H1 (cell line): ENCODE results near the gene RRAS2. TPM values are rescaled to one million over a fixed set of nuclear protein-coding genes. Genes with fewer than 3 reads are reported as not detected.

Experiments used
- CTCF ChIA-PET: fragments of 300-600 bp; sonication (Branson Sonifier 250); formaldehyde crosslinking; loops from one replicate; lab custom pipeline; 2021; ENCODE audit not compliant: partially characterized antibody; lab: Charles Lee
- POLR2A ChIA-PET: fragments of 300-600 bp; sonication (Branson Sonifier 250); formaldehyde crosslinking; loops from one replicate; lab custom pipeline; 2021; ENCODE audit warnings: inconsistent platforms; ENCODE audit not compliant: partially characterized antibody; lab: Charles Lee
- DNase-seq, 2 experiments: peaks; one replicate each; pipeline versions ENCODE4 v3.0.0 to v3.0.0-alpha.2; 2010 to 2022; ENCODE audit warnings: low spot score in 2 of 2, low read depth in 1 of 2, mixed read lengths in 1 of 2
- FAIRE-seq: peaks from 2 replicates; lab custom pipeline; 2011; peaks lifted over from hg19 to GRCh38; lab: Jason Lieb, UNC
- H2AFZ ChIP-seq: 2 replicates; pipeline ENCODE4 v1.8.1; 2012; ENCODE audit warnings: low read length, inconsistent platforms
- H2AK5ac ChIP-seq: 2 replicates; pipeline ENCODE4 v1.6.1; 2013; ENCODE audit warnings: low read depth, low read length
- H2BK120ac ChIP-seq: replicated peaks from 2 replicates; pipeline ENCODE3; 2013; ENCODE audit warnings: low read depth, low read length, inconsistent platforms
- H2BK12ac ChIP-seq: 2 replicates; pipeline ENCODE4 v1.6.1; 2013; ENCODE audit warnings: low read depth, low read length
- H2BK15ac ChIP-seq: 2 replicates; pipeline ENCODE4 v1.6.1; 2013; ENCODE audit warnings: low read length
- H2BK20ac ChIP-seq: 2 replicates; pipeline ENCODE4 v1.6.1; 2013; ENCODE audit warnings: low read length
- H2BK5ac ChIP-seq: 2 replicates; pipeline ENCODE4 v1.6.1; 2013; ENCODE audit warnings: low read depth, low read length
- H3K14ac ChIP-seq: 2 replicates; pipeline ENCODE4 v1.6.1; 2013; ENCODE audit warnings: inconsistent platforms; ENCODE audit not compliant: insufficient read length
- H3K18ac ChIP-seq: 2 replicates; pipeline ENCODE4 v1.6.1; 2013; ENCODE audit warnings: low read length; ENCODE audit errors: extremely low read depth
- H3K23ac ChIP-seq: 2 replicates; pipeline ENCODE4 v1.6.1; 2013; ENCODE audit warnings: inconsistent platforms; ENCODE audit not compliant: insufficient read length
- H3K23me2 ChIP-seq: 2 replicates; pipeline ENCODE4 v1.6.1; 2013; ENCODE audit warnings: low read depth, low read length
- H3K27ac ChIP-seq: 2 replicates; pipeline ENCODE4 v1.6.1; 2011; ENCODE audit warnings: low read depth, low read length, inconsistent platforms
- H3K27me3 ChIP-seq, 4 experiments: replicated peaks in 1 of 4; 1 replicate in 1 of 4; 2 replicates in 3 of 4; pipeline versions ENCODE4 v1.6.1 to v1.8.1; 2011 to 2013; ENCODE audit warnings: low read length in 3 of 4, mild to moderate bottlenecking in 3 of 4, inconsistent platforms in 2 of 4, mixed read lengths in 2 of 4, moderate library complexity in 1 of 4; ENCODE audit not compliant: control insufficient read depth in 3 of 4, insufficient read depth in 3 of 4; ENCODE audit errors: extremely low read depth in 1 of 4
- H3K36me3 ChIP-seq, 4 experiments: 2 replicates each; pipeline versions ENCODE4 v1.6.1 to v1.8.1; 2011 to 2013; ENCODE audit warnings: mild to moderate bottlenecking in 4 of 4, low read length in 3 of 4, moderate library complexity in 2 of 4, control low read depth in 1 of 4, inconsistent platforms in 1 of 4; ENCODE audit not compliant: insufficient read depth in 4 of 4, control insufficient read depth in 2 of 4
- H3K4ac ChIP-seq: replicated peaks from 2 replicates; pipeline ENCODE3; 2013; ENCODE audit warnings: low read length, low read depth, mixed read lengths, inconsistent platforms; ENCODE audit not compliant: insufficient read length
- H3K4me1 ChIP-seq, 4 experiments: replicated peaks in 1 of 4; 1 replicate in 1 of 4; 2 replicates in 3 of 4; pipeline versions ENCODE4 v1.6.1 to v1.8.1; 2011 to 2013; ENCODE audit warnings: low read length in 3 of 4, inconsistent platforms in 2 of 4, mixed read lengths in 1 of 4; ENCODE audit not compliant: insufficient read depth in 4 of 4, control insufficient read depth in 3 of 4
- H3K4me2 ChIP-seq, 2 experiments: 2 replicates each; pipeline versions ENCODE4 v1.6.1 to v1.8.1; 2011 to 2013; ENCODE audit warnings: low read depth in 2 of 2, low read length in 2 of 2, control low read depth in 1 of 2, inconsistent platforms in 1 of 2, mild to moderate bottlenecking in 1 of 2; ENCODE audit not compliant: insufficient read depth in 1 of 2
- H3K4me3 ChIP-seq, 4 experiments: fragments of 200-600, 300-600 bp in 1 of 4; sonication (generic), shearing (Covaris generic), sonication (Bioruptor Twin) in 1 of 4; 2 replicates each; pipeline versions ENCODE4 v1.5.1 to v1.8.1; 2011 to 2016; ENCODE audit warnings: low read length in 4 of 4, low read depth in 3 of 4, control low read depth in 2 of 4, inconsistent platforms in 2 of 4, mild to moderate bottlenecking in 2 of 4, mixed read lengths in 1 of 4, moderate library complexity in 1 of 4; ENCODE audit not compliant: insufficient read depth in 2 of 4; ENCODE audit errors: extremely low read depth in 1 of 4
- H3K56ac ChIP-seq: replicated peaks from 2 replicates; pipeline ENCODE3; 2013; ENCODE audit warnings: low read depth, mild to moderate bottlenecking, mixed read lengths, low read length, inconsistent platforms; ENCODE audit not compliant: insufficient read length
- H3K79me1 ChIP-seq: 2 replicates; pipeline ENCODE4 v1.6.1; 2013; ENCODE audit warnings: low read depth, low read length, control low read depth
- H3K79me2 ChIP-seq, 2 experiments: 2 replicates each; pipeline versions ENCODE4 v1.6.1 to v1.8.1; 2012 to 2013; ENCODE audit warnings: low read length in 2 of 2, mild to moderate bottlenecking in 2 of 2, inconsistent platforms in 1 of 2; ENCODE audit not compliant: insufficient read depth in 2 of 2, control insufficient read depth in 1 of 2
- H3K9ac ChIP-seq, 4 experiments: replicated peaks in 1 of 4; 1 replicate in 1 of 4; 2 replicates in 3 of 4; pipeline versions ENCODE4 v1.6.1 to v1.8.1; 2011 to 2013; ENCODE audit warnings: low read depth in 3 of 4, low read length in 3 of 4, control low read depth in 2 of 4, mild to moderate bottlenecking in 2 of 4, moderate library complexity in 2 of 4, inconsistent platforms in 1 of 4; ENCODE audit errors: extremely low read depth in 1 of 4
- H3K9me3 ChIP-seq, 2 experiments: 2 replicates each; pipeline versions ENCODE4 v1.6.1 to v1.8.1; 2012 to 2013; ENCODE audit warnings: mild to moderate bottlenecking in 2 of 2, moderate library complexity in 2 of 2, control low read depth in 1 of 2, inconsistent platforms in 1 of 2, low read depth in 1 of 2, low read length in 1 of 2, mixed read lengths in 1 of 2; ENCODE audit not compliant: insufficient read depth in 2 of 2
- H4K20me1 ChIP-seq, 2 experiments: replicated peaks in 1 of 2; 2 replicates each; pipeline versions ENCODE3 to v1.8.1; 2011 to 2013; ENCODE audit warnings: inconsistent platforms in 2 of 2, low read length in 2 of 2, mild to moderate bottlenecking in 1 of 2; ENCODE audit not compliant: insufficient read depth in 2 of 2, control insufficient read depth in 1 of 2
- H4K5ac ChIP-seq: 2 replicates; pipeline ENCODE4 v1.6.1; 2013; ENCODE audit warnings: low read length, low read depth, mixed read lengths, inconsistent platforms; ENCODE audit not compliant: insufficient read length
- H4K8ac ChIP-seq: 2 replicates; pipeline ENCODE4 v1.8.0; 2013; ENCODE audit warnings: mild to moderate bottlenecking, moderate library complexity, low read length, inconsistent platforms; ENCODE audit not compliant: insufficient read depth; ENCODE audit errors: extremely low read depth
- H4K91ac ChIP-seq: replicated peaks from 2 replicates; pipeline ENCODE3; 2013; ENCODE audit warnings: low read length, mixed read lengths, inconsistent platforms; ENCODE audit not compliant: insufficient read length
- NRF1 ChIP-seq: IDR thresholded peaks from 2 replicates; pipeline ENCODE4 v1.6.1; 2011; ENCODE audit warnings: mild to moderate bottlenecking, low read depth, low read length, improper control_type of control experiment
- SP1 ChIP-seq: IDR thresholded peaks from 2 replicates; pipeline ENCODE4 v1.6.1; 2011; ENCODE audit warnings: low read depth, low read length
- WGBS, 2 experiments: shearing (Covaris generic) in 1 of 2; methylation state at CpG; one replicate each; pipeline versions ENCODE4 v1.1.6 to v1.1.7; 2013 to 2015; ENCODE audit warnings: low lambda C conversion rate in 2 of 2, mixed read lengths in 2 of 2, inconsistent platforms in 1 of 2, low coverage in 1 of 2, missing lambda C conversion rate in 1 of 2; ENCODE audit not compliant: insufficient replicate concordance in 2 of 2, insufficient coverage in 1 of 2, insufficient read length in 1 of 2; ENCODE audit errors: extremely low coverage in 1 of 2, missing lambda C conversion rate in 1 of 2; 5-methylcytosine and 5-hydroxymethylcytosine counted together
- polyA plus RNA-seq, 7 experiments: library from polyadenylated mRNA; depleted of rRNA in 3 of 7; stranded (reverse) in 5 of 7; unstranded in 2 of 7; fragments of >200 nt in 5 of 7; fragments of 200-250 nt in 2 of 7; gene quantifications; 1 replicate in 5 of 7; 2 replicates in 1 of 7; 4 replicates in 1 of 7; pipeline versions ENCODE4 v1.2.1 to v1.2.3, GENCODE V29; 2011 to 2013; ENCODE audit warnings: missing spikeins in 2 of 7, mixed read lengths in 2 of 7
- total RNA-seq: library from RNA; stranded (reverse); fragmentation: NEBNext Ultra II Directional; extraction: Animal tissue kit (Norgen Biotek cat#: 25700); gene quantifications from 2 replicates; pipeline ENCODE4 v1.2.1, GENCODE V29; 2021

RRAS2 gene
- total and polyA plus RNA-seq, 2 of the 8 experiments (the other 6 are each of a cell fraction or from before 2014, with no cell fraction given): 72.3 to 234 TPM

- CTCF ChIA-PET: interaction anchor here (0.8 to 4.8 kb wide), 4 partner anchors 9 to 28 kb away, joined by 3 to 15 read pairs (median 10); no protein-coding TSS in a partner anchor
- FAIRE-seq: no peak
Observed at GRCh38 chr11:14390669-14391068, 31.7 kb upstream of the RRAS2 start.

More at GRCh38 chr11:14390669-14391068, 31.7 kb upstream of the RRAS2 start:
- no peak overlapping the region for H2BK120ac ChIP-seq
- H3K14ac ChIP-seq: no peak overlapping the region
- no peak overlapping the region for H3K56ac ChIP-seq
- no peak overlapping the region for H3K4me2 ChIP-seq
- no peak overlapping the region for H2BK20ac ChIP-seq
- no peak overlapping the region for H3K9ac ChIP-seq
- peaks cover 0 to 9% (median 3%) of the 10 kb centered on the region in 4 experiments; a peak in 2 of 7 replicates for H3K4me1 ChIP-seq
- no peak overlapping the region for H3K27ac ChIP-seq
- no peak overlapping the region for H3K4ac ChIP-seq
- no peaks in the 10 kb centered on the region for H3K79me2 ChIP-seq
- no peak overlapping the region for H4K8ac ChIP-seq
- no peak overlapping the region for H3K23ac ChIP-seq
- POLR2A ChIA-PET: no interaction called here
- H2BK12ac ChIP-seq: no peak overlapping the region
- H3K23me2 ChIP-seq: no peaks in the 10 kb centered on the region; the same call in 1 of the 2 replicates
- H2BK15ac ChIP-seq: no peak overlapping the region
- H3K79me1 ChIP-seq: no peaks in the 10 kb centered on the region
- H4K91ac ChIP-seq: no peak overlapping the region
- no peak overlapping the region for H2BK5ac ChIP-seq
- WGBS, 2 experiments: 85% methylated on average over 1 of the region's 1 CpG; no CpG with 5 or more reads in 1 of the 2 experiments
- H3K27me3 ChIP-seq: no peaks in the 10 kb centered on the region
- no peak overlapping the region for H4K5ac ChIP-seq
- no peaks in the 10 kb centered on the region for H3K36me3 ChIP-seq
- H3K18ac ChIP-seq: no peak overlapping the region
- DNase-seq: no peak
- TF ChIP-seq NRF1 (no peak), SP1 (no peak)
- TF ChIP-seq, all 59 proteins: peak for 0
- H3K4me3 ChIP-seq: no peak overlapping the region
- H2AFZ ChIP-seq: no peak overlapping the region
- no peaks in the 10 kb centered on the region for H4K20me1 ChIP-seq
- no peak overlapping the region for H2AK5ac ChIP-seq
- no peaks in the 10 kb centered on the region for H3K9me3 ChIP-seq
